HG03571 (cell line): ENCODE results near the gene COA1.
A peak's percentile ranks its signal among the peaks of the same experiment; 100 is the strongest.
"Not testable (repeated sequence)": the region's sequence is repeated elsewhere in the genome, so short reads cannot be mapped to it uniquely, and the experiment has no call there.

ENCODE experiments used
- ATAC-seq: cut with Tn5 transposase; IDR thresholded peaks from one replicate; pipeline ENCODE4 v1.9.1; 2021; ENCODE audit not compliant: unreplicated experiment

COA1 gene

DNA sequence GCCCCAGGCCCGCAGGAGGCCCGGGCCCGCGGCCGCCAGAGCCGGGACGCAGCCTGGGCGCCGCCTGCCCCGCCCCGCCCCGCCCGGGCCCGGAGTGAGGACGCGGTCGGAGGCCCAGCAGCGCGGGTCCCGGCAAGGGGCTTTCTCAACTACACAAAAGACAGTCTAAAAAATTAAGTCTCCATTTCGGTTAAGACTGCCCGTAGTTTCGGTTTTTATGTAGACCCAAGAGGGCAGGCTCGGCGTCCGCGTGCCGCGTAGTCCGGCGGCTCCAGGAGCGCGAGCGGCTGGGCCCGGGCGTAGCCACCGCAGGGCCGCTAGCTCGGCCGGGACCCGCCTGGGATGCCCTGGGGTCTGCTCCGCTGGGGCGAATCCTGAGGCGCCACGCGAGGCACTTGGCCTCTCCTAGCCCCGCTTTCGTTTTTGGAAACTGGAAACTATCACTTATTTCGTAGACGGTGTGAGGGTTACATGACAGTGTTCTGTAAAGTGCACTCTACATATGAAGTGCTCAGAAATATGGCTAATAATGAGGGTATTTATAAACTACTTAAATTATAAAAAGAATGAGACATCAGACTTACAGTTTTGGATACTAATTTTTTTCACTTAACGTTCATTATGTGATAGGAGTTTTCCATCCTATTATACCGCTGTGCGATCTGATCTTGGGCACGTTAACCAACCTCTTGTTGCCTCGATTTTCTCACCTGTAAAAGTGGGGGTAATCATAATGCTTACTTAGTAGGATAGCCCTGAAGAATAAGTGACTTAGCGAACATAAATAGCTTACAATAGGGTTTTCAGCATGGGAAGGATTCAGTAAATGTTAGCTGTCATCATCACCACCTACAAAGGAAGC lies 29.7 kb upstream of the COA1 start:
- peak; percentile 42 for ATAC-seq

DNA sequence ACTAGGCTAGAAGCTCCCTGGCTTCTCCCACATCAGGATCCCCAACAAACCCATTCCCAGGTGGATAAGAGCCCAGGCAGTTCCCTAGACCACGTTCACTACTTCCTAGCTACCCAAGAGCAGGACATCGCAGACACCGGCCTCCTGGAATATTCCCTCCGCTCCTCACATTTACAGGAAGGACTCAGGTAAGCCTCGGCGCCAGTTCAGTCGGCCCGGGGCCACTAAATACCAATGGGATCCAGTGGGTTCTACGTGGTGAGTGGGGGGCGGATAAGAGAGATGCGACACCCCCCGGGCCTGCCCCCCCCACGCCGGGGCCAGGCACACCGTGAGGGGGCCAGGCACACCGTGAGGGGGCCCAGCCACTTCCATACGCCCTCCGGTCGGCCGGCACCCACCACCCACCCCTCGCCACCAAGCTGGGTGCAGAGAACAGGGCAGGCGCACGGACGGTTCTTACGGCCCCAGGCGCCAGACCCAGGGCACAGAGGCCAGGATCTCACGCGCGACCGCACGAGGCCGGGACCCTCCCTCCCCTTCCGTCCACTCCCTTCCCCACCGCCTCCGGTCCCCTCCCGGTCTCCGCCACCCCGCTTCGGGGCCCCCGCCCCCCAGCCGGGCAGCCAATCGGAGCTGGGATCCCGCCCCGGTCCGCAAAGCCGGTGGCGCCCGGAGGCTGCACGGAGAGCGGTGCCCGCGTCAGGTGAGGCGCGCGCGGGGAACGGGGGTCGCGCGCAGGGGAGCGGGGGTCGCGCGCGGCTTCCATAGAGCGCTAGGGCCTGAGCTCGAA lies 28.9 kb upstream of the COA1 start, which contains the start of gene BLVRA:
Gene BLVRA, plus strand, starts transcription at position 652 of the 793 bp plus-strand sequence. CDS start 12,479 bp downstream, outside the sequence.
- peak; percentile 61 for ATAC-seq

- ATAC-seq = no peak
Measured at GRCh38 chr7:43757073-43757720, 27.9 kb upstream of the COA1 start.

DNA sequence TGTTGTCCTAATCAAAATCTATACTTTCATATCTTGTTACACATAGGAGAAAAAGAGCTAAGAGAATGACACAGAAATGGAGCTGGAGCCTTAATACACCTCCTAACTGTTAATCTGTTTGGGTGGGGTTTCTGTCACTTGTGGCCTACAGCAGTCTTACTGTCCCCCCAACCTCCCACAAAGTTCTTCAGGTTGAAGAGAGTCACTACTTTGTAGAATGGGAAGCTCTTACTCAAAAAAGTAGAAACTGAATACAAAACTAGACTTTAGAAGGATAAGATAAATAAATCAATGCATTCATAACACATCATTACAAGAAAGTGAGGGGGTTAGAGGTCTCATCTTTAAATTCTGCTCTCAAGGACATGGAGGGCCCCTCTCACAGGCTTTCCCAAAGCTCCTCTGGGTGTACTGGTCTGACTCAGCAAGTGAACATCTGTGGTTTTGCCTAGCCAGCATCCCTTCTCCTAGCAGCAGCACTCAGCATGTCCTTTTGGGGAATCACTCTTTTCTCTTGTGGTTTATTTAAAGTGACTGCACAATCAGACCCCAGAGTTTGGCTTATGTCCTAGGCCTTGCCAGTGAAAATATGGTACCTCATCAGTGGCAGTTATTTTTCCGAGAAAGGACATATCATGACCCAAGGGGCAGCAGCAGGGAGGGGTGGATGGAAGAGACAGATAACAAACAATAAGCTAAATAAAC lies 27.2 kb upstream of the COA1 start:
- no peak for ATAC-seq

DNA sequence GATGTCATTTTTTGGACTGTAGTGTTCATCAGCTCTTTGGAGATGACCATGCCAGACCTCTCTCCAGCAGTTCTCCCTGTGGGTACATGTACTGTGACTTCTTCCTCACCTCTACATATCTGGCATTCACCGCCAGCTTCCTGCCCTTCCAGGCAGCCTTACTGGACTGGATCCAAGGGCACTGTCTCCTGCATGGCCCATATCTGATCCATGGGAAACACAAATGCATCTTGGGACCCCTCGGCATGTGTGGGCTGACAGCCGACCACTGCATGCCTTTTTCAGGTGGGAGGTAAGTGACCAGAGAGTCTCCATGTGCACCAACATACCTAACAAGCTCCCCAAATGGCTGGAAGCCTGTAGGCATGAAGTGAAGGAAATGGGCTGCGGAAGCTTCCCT lies 25.3 kb upstream of the COA1 start:
- no peak for ATAC-seq

- no peak for ATAC-seq
Measured at GRCh38 chr7:43753843-43754242, 24.5 kb upstream of the COA1 start.

GRCh38 chr7:43753271-43753810 lies 24.0 kb upstream of the COA1 start:
- no peak for ATAC-seq

GRCh38 chr7:43752411-43752810 lies 23.1 kb upstream of the COA1 start:
- ATAC-seq = no peak

DNA sequence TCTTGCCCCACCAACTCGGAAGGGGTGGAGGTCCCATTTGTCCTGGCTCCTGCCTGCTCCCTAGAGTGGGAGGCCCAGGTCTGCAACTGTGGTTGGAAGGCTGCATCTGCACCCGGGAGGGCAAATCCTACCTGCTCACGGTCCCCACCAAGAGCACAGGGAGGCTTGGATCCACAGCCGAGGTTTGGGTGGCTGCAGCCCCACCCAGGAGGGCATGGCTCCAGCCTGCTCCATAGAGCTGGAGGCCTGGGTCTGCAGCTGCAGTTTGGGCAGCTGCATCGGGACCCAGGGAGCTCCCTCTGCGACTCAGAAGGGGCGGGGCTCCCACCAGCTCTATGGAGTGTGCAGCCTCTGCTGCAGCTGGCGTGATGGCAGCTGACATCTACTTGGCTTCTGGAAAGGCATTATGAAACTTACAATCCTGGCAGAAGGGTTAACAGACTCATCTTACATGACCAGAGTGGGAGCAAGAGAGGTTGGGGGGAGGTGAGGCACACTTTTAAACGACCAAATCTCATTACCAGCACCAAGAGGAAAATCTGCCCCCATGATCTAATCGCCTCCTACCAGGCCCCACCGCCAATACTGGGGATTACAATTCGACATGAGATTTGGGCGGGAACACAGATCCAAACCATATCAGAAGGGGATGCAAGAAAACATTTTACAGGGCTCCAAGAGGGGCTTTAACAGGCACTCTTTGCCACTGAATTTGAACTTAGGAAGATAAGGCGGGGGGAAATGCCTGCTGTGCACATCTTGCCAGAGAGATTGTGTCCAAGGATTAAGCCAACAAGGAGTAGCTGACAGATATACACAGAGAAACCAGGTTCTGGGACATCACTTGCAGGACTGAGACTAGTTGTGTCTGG lies 20.9 kb upstream of the COA1 start:
- no peak for ATAC-seq

DNA sequence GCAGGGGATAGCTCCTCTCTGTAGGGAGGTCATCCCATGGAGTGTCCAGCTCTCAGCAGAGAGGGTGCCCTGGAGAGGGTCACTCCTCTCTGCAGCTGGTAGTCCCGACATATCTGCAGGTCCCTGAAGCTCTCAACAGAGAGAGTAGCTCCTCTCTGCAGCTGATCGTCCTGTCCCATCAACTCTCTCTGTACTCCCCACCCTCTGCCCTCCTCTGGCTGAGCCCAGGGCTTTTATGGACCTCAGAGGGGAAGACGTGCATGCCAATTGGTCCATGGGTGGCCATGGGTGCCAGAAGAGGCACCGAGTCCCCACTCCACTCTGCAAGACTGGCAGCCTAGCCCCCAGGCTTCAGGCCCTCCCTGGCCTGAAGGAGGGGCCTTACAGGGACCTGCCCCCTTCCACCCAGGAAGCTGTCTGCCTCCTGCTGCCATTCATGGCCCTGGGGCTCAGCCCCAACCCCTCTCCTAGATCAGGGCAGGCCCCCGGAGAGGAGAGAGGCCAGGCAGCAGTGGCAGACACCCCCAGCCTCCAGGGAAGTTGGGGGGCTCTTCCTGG lies 20.1 kb upstream of the COA1 start:
- no peak for ATAC-seq

DNA sequence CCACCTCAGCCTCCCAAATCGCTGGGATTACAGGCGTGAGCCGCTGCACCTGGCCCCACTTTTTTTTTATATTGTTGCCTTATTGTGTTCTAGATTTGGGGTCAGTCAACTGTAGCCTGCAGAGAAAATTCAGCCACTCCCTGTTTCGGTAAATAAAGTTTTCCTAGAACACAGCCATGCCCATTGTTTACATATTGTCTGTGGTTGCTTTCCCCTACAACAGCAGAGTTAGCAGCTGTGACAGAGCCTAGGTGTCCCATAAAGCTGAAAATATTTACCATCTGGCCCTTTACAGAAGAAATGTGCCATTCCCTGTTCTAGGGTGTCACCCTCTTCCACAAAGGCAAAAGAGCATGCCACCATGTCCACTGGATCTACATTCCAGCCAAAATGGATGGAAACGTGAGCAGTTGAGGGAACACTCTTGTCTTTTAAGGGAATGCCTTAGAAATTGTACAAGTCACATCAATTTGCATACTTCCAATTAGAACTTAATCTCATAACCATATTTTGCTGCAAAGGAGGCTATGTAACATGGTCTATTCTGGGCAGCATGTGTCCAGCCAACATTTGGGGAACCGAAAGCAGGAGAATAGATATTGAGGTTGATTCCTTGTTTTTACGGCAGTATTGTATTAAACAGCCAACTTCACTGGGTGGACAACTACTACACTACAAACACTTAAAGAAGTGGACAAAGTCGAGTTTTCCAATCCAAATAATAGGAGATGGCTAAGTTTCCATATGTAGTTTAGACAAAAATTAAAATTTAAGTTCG lies 18.2 kb upstream of the COA1 start:
- ATAC-seq = no peak

- no peak for ATAC-seq
Measured at GRCh38 chr7:43742692-43743091, 13.4 kb upstream of the COA1 start.

DNA sequence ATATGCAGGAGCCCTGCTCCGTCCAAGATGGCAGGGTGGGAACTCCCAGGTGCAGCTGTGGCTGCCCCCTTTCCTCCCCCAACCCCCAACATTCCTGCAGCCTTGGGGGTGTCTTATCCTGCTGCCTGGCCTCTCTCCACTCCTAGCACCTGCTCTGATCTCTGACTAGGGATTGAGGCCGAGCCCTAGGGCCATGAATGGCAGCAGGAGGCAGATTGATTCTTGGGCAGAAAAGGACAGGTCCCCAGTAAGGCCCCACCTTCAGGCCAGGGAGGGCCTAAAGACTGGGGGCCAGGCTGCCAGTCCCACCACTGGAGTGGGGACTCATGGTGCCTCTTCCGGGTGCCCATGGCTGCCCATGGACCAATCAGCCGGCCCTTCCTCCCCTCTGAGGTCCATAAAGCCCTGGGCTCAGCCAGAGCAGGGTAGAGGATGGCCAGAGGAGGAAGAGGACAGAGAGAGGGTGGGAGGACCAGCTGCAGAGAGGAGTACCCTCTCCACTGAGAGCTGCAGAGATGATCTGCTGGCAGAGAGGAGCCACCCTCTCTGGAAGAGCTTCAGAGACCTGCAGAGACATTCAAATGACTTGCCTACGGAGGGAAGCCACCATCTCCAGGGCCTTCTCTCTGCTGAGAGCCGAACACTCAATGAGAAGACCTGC lies 8.3 kb upstream of the COA1 start:
- no peak for ATAC-seq

GRCh38 chr7:43735802-43736603 lies 6.7 kb upstream of the COA1 start:
- peak; percentile 63 for ATAC-seq

DNA sequence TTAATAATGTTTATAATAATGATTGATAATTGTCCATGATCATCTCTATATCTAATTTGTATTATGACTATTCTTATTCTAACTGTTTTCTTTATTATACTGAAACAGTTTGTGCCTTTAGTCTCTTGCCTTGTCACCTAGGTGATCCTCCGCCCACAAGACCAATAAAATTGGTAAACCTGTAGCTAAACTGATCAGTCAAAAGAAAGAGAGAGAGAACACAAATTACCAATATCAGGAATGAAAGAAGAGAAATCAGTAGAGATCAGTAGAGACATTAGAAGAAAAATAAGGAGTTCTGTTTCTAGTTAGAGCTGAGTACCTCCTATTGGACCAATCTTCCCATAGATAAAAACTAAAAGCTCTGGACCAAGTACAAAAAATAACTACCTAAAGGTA lies 6.1 kb upstream of the COA1 start:
- peak; percentile 12 for ATAC-seq

- ATAC-seq = not testable (repeated sequence)
Measured at GRCh38 chr7:43734575-43735332, 5.4 kb upstream of the COA1 start.

GRCh38 chr7:43731494-43731893 lies 2.2 kb upstream of the COA1 start:
- ATAC-seq = not testable (repeated sequence)
